Pancreas (tissue), 10 donors: ENCODE data around the gene FAM13B. TPM values are rescaled to one million over a fixed set of nuclear protein-coding genes. Genes with fewer than 3 reads are reported as not detected.

Experiments
- ATAC-seq, 4 donors: fragments of 200-7000 bp; cut with Tn5 transposase; one replicate each; pipeline versions ENCODE4 v1.8.0 to v1.9.1; 2020; ENCODE audit warnings: mild to moderate bottlenecking in 4 of 4, moderate library complexity in 4 of 4
- DNase-seq, 6 donors: peaks; one replicate each; pipeline ENCODE4 v3.0.0-alpha.2; 2020
- FAIRE-seq: peaks from 2 replicates; lab custom pipeline; 2012; peaks lifted over from hg19 to GRCh38; lab: Jason Lieb, UNC
- H3K27ac ChIP-seq, 4 donors: fragments of 200-600 bp; sonication (generic); 1 replicate in 3 of 4; 2 replicates in 1 of 4; pipeline versions ENCODE4 v1.5.0 to v1.8.0; 2020
- H3K27me3 ChIP-seq, 4 donors: fragments of 200-600 bp; one replicate each; pipeline ENCODE4 v1.8.0; 2021
- H3K36me3 ChIP-seq, 3 donors: fragments of 200-600 bp; sonication (generic) in 1 of 3; one replicate each; pipeline versions ENCODE4 v1.5.0 to v1.8.0; 2020 to 2021
- H3K4me1 ChIP-seq, 3 donors: fragments of 200-600 bp; one replicate each; pipeline ENCODE4 v1.8.0; 2021
- H3K4me3 ChIP-seq, 4 donors: fragments of 200-600 bp; sonication (generic) in 2 of 4; one replicate each; pipeline versions ENCODE4 v1.5.0 to v1.8.0; 2020 to 2021
- H3K9me3 ChIP-seq, 4 donors: fragments of 200-600 bp; one replicate each; pipeline ENCODE4 v1.8.0; 2021
- WGBS, 2 donors: extraction: QIAGEN DNeasy Blood & Tissue Kit; methylation state at CpG; one replicate each; pipeline ENCODE4 v1.1.7; 2013; 5-methylcytosine and 5-hydroxymethylcytosine counted together
- intact Hi-C, 3 donors: fragments of 100-400 bp; cut with DNase I; formaldehyde crosslinking; loops; one replicate each; pipeline versions ENCODE4 v1.11.1 to v1.14.2; 2022
- polyA plus RNA-seq, 2 donors: library from polyadenylated mRNA; stranded (reverse); fragments of 200-250 nt; gene quantifications; one replicate each; pipeline ENCODE4 v1.2.3, GENCODE V29; 2013
- total RNA-seq, 6 donors: library from RNA; stranded (reverse); fragmentation: NEBNext Ultra II Directional in 4 of 6; extraction: Animal tissue kit (Norgen Biotek cat#: 25700) in 4 of 6; gene quantifications; one replicate each; pipeline versions ENCODE4 v1.2.1 to v1.2.4, GENCODE V29; 2021 to 2023
- TF ChIP-seq, protein P1 (sequence below), 4 donors: fragments of 200-600 bp; sonication (generic) in 3 of 4; IDR thresholded peaks; one replicate each; pipeline versions ENCODE4 v1.5.0 to v1.8.0; 2021; ENCODE audit warnings: antibody characterized with exemption in 4 of 4
- donor health status: healthy with polysubstance abuse.
- donor health status: DM: no; HTN: no; CAD: no; lungs with moderate emphysema.
- donor health status: DM: no; HTN: no; CAD: no.
- donor health status: control.
- donor health status: control.
- donor health status: Bipolar disorder and iron deficiency.
- donor health status: DM: yes; HTN: yes; CAD: no.
- donor health status: DM: no; HTN: no; CAD: no.
- donor health status: DM: no; HTN: no; CAD: no.
- donor health status: DM: yes; HTN: yes; CAD: no.

FAM13B gene
- total and polyA plus RNA-seq, 8 donors = 5.6 to 17.8 (median 11.2) TPM

- ATAC-seq (no peak), FAIRE-seq (no peak), DNase-seq (no peak)
- TF ChIP-seq, protein P1, sequence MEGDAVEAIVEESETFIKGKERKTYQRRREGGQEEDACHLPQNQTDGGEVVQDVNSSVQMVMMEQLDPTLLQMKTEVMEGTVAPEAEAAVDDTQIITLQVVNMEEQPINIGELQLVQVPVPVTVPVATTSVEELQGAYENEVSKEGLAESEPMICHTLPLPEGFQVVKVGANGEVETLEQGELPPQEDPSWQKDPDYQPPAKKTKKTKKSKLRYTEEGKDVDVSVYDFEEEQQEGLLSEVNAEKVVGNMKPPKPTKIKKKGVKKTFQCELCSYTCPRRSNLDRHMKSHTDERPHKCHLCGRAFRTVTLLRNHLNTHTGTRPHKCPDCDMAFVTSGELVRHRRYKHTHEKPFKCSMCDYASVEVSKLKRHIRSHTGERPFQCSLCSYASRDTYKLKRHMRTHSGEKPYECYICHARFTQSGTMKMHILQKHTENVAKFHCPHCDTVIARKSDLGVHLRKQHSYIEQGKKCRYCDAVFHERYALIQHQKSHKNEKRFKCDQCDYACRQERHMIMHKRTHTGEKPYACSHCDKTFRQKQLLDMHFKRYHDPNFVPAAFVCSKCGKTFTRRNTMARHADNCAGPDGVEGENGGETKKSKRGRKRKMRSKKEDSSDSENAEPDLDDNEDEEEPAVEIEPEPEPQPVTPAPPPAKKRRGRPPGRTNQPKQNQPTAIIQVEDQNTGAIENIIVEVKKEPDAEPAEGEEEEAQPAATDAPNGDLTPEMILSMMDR (IDR thresholded peaks at IDR 0.05) = no peak
- WGBS, 2 donors = 66 to 73% methylated on average over 2 of the region's 2 CpGs
- no peaks in the 10 kb centered on the region for H3K4me1 ChIP-seq
- no peaks in the 10 kb centered on the region for H3K36me3 ChIP-seq
- H3K9me3 ChIP-seq = peaks cover 0 to 3% (median 0%) of the 10 kb centered on the region in 4 donors
- H3K27ac ChIP-seq = no peak overlapping the region
- intact Hi-C loops = no loop called here
- no peak overlapping the region for H3K4me3 ChIP-seq
- H3K27me3 ChIP-seq = no peaks in the 10 kb centered on the region
Observed at GRCh38 chr5:137914758-137915157, 118.1 kb downstream of the FAM13B start.

- H3K4me1 ChIP-seq = no peaks in the 10 kb centered on the region
- H3K4me3 ChIP-seq = no peak overlapping the region
- 94 to 98% methylated on average over 1 of the region's 1 CpG for WGBS, 2 donors
- no peaks in the 10 kb centered on the region for H3K27me3 ChIP-seq
- FAIRE-seq (no peak), DNase-seq (no peak), ATAC-seq (no peak)
- TF ChIP-seq, protein P1 (IDR thresholded peaks at IDR 0.05) = no peak
- no peaks in the 10 kb centered on the region for H3K9me3 ChIP-seq
- intact Hi-C loops = no loop called here
- H3K36me3 ChIP-seq = no peaks in the 10 kb centered on the region
- no peak overlapping the region for H3K27ac ChIP-seq
Observed at GRCh38 chr5:137902408-137903133, 130.3 kb downstream of the FAM13B start.

DNA sequence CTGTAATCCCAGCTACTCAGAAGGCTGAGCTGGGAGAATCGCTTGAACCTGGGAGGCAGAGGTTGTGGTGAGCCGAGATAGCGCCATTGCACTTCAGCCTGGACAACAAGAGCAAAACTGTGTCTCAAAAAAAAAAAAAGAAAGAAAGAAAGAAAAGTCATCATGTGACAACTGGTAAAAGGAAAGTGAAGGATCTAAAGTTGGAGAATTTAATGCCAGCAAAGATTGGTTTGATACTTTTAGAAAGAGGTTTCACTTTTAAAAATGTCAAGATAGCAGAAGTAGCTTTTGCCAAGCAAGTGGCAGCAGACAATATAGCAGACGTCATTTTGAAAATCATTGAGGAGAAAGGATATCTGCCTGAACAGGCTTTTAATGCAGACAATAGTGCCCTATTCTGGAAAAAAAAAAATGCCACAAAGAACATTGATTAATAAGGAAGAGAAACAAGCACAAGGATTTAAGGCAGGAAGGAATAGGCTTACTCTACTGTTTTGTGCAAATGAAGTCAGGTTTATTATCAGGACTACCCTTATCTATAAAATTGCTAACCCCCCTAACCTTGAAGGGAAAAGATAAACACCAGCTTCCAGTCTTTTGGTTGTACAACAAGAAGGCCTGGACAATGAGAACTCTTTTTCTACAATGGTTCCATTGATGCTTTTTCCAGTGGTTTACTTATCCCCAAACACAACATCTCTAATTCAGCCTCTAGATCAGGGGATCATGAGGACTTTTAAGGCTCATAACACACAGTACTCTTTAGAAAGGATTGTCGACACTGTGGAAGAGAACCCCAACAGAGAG is 131.7 kb downstream of the FAM13B start:
- DNase-seq (no peak), ATAC-seq (no peak), FAIRE-seq (no peak)
- Histone ChIP-seq H3K27ac (no peak overlapping the region), H3K36me3 (no peaks in the 10 kb centered on the region), H3K4me1 (no peaks in the 10 kb centered on the region), H3K4me3 (no peak overlapping the region), H3K27me3 (no peaks in the 10 kb centered on the region), H3K9me3 (no peaks in the 10 kb centered on the region)
- intact Hi-C loops = no loop called here
- TF ChIP-seq, protein P1 (IDR thresholded peaks at IDR 0.05) = no peak
- WGBS, 2 donors = 71 to 72% methylated on average over 5 of the region's 5 CpGs

DNA sequence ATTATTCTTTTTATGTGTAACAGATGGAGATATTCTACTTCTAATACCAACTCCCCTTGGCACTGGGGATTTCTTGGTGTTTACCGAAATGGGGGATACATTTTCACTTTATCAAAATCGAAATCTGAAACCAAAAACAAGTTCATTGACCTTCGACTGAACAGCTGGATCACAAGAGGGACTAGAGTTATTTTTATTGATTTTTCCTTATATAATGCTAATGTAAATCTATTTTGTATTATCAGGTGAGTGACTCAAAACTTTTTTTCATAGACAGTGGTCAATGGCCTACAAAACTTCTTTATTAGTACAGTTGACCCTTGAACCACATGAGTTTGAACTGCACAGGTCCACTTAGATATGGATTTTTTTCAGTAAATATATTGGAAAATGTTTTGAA is 133.4 kb downstream of the FAM13B start:
- Histone ChIP-seq H3K4me1 (no peaks in the 10 kb centered on the region), H3K27me3 (no peaks in the 10 kb centered on the region), H3K27ac (no peak overlapping the region), H3K4me3 (no peak overlapping the region), H3K36me3 (no peaks in the 10 kb centered on the region), H3K9me3 (no peaks in the 10 kb centered on the region)
- intact Hi-C loops = no loop called here
- no peak for DNase-seq
- no peak for ATAC-seq
- 73 to 82% methylated on average over 3 of the region's 3 CpGs for WGBS, 2 donors
- no peak for FAIRE-seq
- TF ChIP-seq, protein P1 (IDR thresholded peaks at IDR 0.05) = no peak
